ENCODE results near the gene CORO6.

CORO6 gene

GRCh38 chr17:29612404-29613280 lies 10.1 kb downstream of the CORO6 start:
- DNase-seq (ENCODE audit: low spot score), result no peak

- DNase-seq (ENCODE audit: low spot score), result no peak
These were observed 10.7 kb downstream of the CORO6 start for GRCh38 chr17:29612094-29612403.

- DNase-seq (ENCODE audit: low spot score), result no peak
These were observed 11.2 kb downstream of the CORO6 start for GRCh38 chr17:29611351-29612093.

- DNase-seq (ENCODE audit: low spot score), result no peak
These were observed 12.3 kb downstream of the CORO6 start for GRCh38 chr17:29610395-29610794.

GRCh38 chr17:29608986-29609385 lies 13.7 kb downstream of the CORO6 start:
- no peak for DNase-seq (ENCODE audit: low spot score)

DNA sequence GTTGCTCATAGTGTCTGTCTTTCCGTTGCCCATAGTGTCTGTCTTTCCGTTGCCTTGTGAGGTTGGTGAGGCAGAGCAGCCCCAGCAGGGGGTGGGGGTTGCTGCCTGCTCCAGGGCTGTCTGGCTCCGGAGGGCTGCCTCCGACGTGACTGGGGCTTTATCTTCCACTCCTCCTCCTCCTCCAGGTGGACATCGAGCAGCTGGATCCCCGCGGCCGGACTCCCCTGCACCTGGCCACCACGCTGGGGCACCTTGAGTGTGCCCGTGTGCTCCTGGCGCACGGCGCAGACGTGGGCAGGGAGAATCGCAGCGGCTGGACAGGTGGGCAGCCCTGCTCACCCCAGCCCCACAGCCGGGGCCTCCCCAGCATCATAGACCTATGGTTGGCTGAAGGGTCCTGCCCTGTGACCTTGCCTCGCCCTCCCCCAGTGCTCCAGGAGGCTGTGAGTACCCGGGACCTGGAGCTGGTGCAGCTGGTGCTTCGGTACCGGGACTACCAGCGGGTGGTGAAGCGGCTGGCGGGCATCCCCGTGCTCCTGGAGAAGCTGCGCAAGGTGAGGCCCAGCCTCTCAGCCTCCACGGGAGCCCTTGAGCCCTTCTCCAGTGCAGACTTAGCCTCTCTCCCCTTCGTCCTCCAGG lies 15.0 kb downstream of the CORO6 start:
- no peak for DNase-seq (ENCODE audit: low spot score)

- no peak for DNase-seq (ENCODE audit: low spot score)
These were observed 19.5 kb downstream of the CORO6 start for GRCh38 chr17:29603109-29603674.

DNA sequence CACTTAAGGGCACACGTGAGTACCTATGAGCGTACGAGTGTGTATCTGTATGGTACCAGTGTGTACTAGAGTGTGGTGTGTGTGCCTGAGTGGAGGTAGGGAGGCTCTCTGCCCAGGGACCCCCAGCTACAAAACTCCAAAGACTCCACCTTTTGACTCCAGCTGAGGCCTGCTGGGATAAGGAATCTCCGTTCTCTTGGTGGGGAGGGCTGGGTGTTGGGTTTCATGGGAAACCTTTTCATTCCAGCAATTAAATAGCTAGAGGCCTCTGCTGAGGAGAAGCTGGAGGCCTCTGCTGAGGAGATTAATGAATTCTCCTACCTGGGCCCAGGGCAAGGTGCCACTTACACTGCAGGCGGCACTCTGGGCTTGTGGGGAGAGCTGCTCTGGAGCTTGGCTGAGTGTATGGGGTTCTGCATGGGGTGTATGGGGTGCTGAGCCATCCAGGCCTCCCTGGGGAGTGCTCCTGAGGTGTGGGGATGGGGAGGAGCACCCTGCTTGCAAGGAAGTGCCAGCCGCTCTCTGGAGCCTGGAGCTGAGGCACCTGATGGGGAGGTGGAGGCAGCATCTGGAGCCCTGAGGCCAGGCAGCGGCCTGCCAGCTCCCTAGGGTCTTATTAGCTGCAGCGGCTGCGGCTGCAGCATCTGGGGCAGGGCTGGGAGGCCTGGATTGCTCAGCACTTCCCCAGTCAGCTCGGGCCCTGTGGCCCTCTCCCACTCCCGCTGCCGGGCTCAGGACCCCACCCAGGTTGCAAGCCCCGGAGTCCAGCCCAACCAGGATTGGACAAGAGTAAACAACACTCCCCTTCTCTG lies 25.1 kb downstream of the CORO6 start:
- no peak for DNase-seq (ENCODE audit: low spot score)

- no peak for DNase-seq (ENCODE audit: low spot score)
These were observed 25.9 kb downstream of the CORO6 start for GRCh38 chr17:29596811-29597210.

DNA sequence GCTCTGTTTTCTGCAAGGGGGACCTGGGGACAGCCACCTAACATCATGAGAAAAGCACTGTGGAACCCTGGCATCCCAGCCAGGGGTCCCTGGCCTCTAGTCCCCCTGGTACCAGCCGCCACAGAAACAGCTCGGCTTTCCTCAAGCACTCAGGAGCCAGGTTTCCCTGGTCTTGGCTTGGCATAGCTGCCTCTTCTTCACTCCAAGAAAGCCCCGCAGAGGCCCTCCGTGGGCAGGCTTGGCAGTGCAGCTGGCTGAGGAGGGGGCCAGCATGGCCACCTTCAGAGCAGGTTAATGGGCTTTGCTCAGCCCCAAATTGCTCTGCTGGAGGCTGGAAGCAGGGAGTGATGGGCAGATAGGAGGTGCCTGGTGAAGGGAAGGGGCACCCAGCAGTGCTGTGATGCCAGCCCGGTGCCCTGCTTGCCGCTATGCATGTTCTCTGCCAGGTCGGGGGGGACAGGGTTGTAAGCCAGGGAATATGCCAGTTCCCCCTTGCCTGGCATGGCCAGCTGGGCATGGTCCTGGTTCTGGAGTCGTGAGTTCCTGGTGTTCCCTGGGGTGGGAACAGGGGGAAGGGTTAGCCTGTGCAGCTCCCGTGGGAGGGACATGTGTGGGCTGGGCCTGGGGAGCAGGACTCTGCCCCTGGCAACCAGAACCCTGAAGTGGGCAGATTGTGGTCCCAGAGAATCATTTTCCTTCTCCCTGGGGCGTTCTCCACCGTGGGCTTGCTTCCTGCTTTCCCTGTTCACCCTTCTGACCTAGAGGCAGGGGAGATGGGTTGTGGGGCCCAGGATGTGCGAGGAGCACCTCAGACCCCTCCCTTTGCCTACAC lies 26.6 kb downstream of the CORO6 start:
- no peak for DNase-seq (ENCODE audit: low spot score)

- DNase-seq (ENCODE audit: low spot score), result no peak
These were observed 27.4 kb downstream of the CORO6 start for GRCh38 chr17:29595107-29595942.

- no peak for DNase-seq (ENCODE audit: low spot score)
These were observed 28.1 kb downstream of the CORO6 start for GRCh38 chr17:29594519-29595090.

- no peak for DNase-seq (ENCODE audit: low spot score)
These were observed 28.9 kb downstream of the CORO6 start for GRCh38 chr17:29593591-29594518.

GRCh38 chr17:29592850-29593551 lies 29.7 kb downstream of the CORO6 start, which contains the start of gene ANKRD13B:
Gene ANKRD13B (plus strand): TSS chr17:29593132. CDS start chr17:29593622, 490 bp downstream.
- no peak for DNase-seq (ENCODE audit: low spot score)

GRCh38 chr17:29591737-29592608 lies 30.7 kb downstream of the CORO6 start:
- peak; percentile 36 for DNase-seq (ENCODE audit: low spot score)

GRCh38 chr17:29591146-29591736 lies 31.5 kb downstream of the CORO6 start:
- no peak for DNase-seq (ENCODE audit: low spot score)

All from hematopoietic multipotent progenitor cell treated with erythropoietin and hydrocortisone succinate and interleukin-3 and kit ligand, for 17 days (in vitro differentiated cells).